SU-DHL-6 (cell line): ENCODE results near the gene IL32.

Experiments
- H2AFZ ChIP-seq: fragments of 200-600 bp; sonication (generic); 2 replicates; pipeline ENCODE4 v1.6.1; 2014; ENCODE audit warnings: low read depth, mild to moderate bottlenecking, moderate library complexity, mixed read lengths, antibody characterized with exemption, low read length; ENCODE audit not compliant: severe bottlenecking
- H3F3A ChIP-seq: fragments of 200-600 bp; shearing (Covaris generic); 2 replicates; pipeline ENCODE4 v1.6.0; 2016; ENCODE audit warnings: antibody characterized with exemption, mild to moderate bottlenecking; ENCODE audit not compliant: insufficient read depth
- H3K27ac ChIP-seq: fragments of 200-600 bp; sonication (generic); 2 replicates; pipeline ENCODE4 v1.5.1; 2016; ENCODE audit warnings: low read depth, mild to moderate bottlenecking, low read length, moderate library complexity, mixed read lengths
- H3K27me3 ChIP-seq: fragments of 200-600 bp; sonication (generic), shearing (Covaris generic); 2 replicates; pipeline ENCODE4 v1.6.0; 2014; ENCODE audit warnings: mild to moderate bottlenecking, low read length
- H3K36me3 ChIP-seq: fragments of 200-600 bp; sonication (generic); 2 replicates; pipeline ENCODE4 v1.6.1; 2014; ENCODE audit warnings: mild to moderate bottlenecking, low read length, mixed read lengths
- H3K4me2 ChIP-seq: fragments of 300-600, 200-600 bp; shearing (Covaris generic), sonication (generic); 2 replicates; pipeline ENCODE4 v1.6.0; 2014; ENCODE audit warnings: low read length, low read depth, mild to moderate bottlenecking; ENCODE audit not compliant: poor library complexity, severe bottlenecking
- H3K4me3 ChIP-seq: fragments of 200-600 bp; sonication (generic); 2 replicates; pipeline ENCODE4 v1.5.1; 2014; ENCODE audit warnings: antibody characterized with exemption, low read length, mild to moderate bottlenecking, mixed read lengths; ENCODE audit not compliant: insufficient read depth, poor library complexity, severe bottlenecking
- H3K79me2 ChIP-seq: fragments of 200-600 bp; sonication (generic); 2 replicates; pipeline ENCODE4 v1.6.1; 2014; ENCODE audit warnings: mild to moderate bottlenecking, low read length, moderate library complexity; ENCODE audit not compliant: insufficient read depth
- H3K9ac ChIP-seq: fragments of 200-600 bp; sonication (generic); 2 replicates; pipeline ENCODE4 v1.7.0; 2014; ENCODE audit warnings: mild to moderate bottlenecking, low read length
- H3K9me2 ChIP-seq: fragments of 200-600 bp; sonication (generic); replicated peaks from 2 replicates; pipeline ENCODE4 v1.6.1; 2014; ENCODE audit warnings: low read length; ENCODE audit not compliant: insufficient read depth
- H3K9me3 ChIP-seq: fragments of 200-600 bp; sonication (generic); 2 replicates; pipeline ENCODE4 v1.6.1; 2014; ENCODE audit warnings: low read length, mixed read lengths; ENCODE audit not compliant: insufficient read depth
- H4K20me1 ChIP-seq: fragments of 200-600 bp; sonication (generic); 2 replicates; pipeline ENCODE4 v1.6.1; 2014; ENCODE audit warnings: low read depth, mild to moderate bottlenecking, antibody characterized with exemption, low read length, moderate library complexity, mixed read lengths
- EZH2phosphoT487 ChIP-seq: fragments of 200-600 bp; sonication (generic), shearing (Covaris generic); conservative IDR thresholded peaks from 2 replicates; pipeline ENCODE4 v1.6.1; 2018; ENCODE audit warnings: mild to moderate bottlenecking, antibody characterized with exemption, low read length, moderate library complexity, mixed read lengths
- TF ChIP-seq, protein P1 (sequence below): fragments of 200-600 bp; sonication (generic); IDR thresholded peaks from one replicate; pipeline ENCODE4 v1.5.1; 2017; ENCODE audit warnings: antibody characterized with exemption, mild to moderate bottlenecking, low read length, moderate library complexity; ENCODE audit not compliant: insufficient read depth, poor library complexity, severe bottlenecking

Gene IL32

DNA sequence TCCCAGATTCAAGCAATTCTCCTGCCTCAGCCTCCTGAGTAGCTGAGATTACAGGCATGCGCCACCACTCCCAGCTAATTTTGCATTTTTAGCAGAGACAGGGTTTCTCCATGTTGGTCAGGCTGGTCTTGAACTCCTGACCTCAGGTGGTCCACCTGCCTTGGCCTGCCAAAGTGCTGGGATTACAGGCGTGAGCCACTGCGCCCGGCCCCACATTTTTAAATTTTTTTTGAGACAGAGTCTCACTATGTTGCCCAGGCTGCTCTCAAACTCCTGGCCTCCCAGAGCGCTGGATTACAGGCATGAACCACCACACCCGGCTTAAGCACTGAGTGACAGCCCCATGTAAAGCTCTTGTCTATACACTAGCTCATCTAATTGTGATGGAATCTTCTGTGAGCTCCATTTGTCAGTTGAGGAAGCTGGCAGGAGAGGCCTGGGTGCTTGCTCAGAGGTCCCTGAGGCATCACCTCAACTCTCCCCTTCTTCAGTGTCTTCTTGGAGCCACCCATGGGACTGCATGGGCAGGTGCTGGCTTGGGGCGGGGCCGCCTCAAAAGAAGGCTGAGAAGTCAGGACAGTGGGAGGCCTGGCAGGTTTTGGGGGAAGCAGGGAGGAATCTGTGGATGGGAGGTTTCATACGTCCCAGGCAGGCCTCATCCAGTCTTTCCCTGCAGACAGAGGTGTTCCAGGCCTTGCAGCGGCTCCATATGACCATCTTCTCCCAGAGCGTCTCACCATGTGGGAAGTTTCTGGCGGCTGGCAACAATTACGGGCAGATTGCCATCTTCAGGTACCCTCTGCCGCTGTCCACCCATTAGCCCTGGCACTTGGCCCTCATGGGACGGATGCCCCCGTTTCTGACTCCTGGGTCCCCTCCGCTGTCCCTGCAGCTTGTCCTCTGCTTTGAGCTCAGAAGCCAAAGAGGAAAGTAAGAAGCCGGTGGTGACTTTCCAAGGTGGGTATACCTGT, 40.1 kb upstream of the IL32 start:
- H4K20me1 ChIP-seq, result no peaks in the 10 kb centered on the region
- no peaks in the 10 kb centered on the region for H3K9me3 ChIP-seq
- no peaks in the 10 kb centered on the region for H3K9me2 ChIP-seq
- H3F3A ChIP-seq, result peaks cover 18% of the 10 kb centered on the region
- H3K9ac ChIP-seq, result no peak overlapping the region
- no peak overlapping the region for H2AFZ ChIP-seq
- peak overlapping the region; percentile 97 for H3K4me2 ChIP-seq
- no peak overlapping the region for H3K4me3 ChIP-seq
- no peaks in the 10 kb centered on the region for H3K79me2 ChIP-seq
- H3K36me3 ChIP-seq, result no peaks in the 10 kb centered on the region
- no peak overlapping the region for H3K27ac ChIP-seq
- no peak for TF ChIP-seq EZH2phosphoT487
- TF ChIP-seq, protein P1, sequence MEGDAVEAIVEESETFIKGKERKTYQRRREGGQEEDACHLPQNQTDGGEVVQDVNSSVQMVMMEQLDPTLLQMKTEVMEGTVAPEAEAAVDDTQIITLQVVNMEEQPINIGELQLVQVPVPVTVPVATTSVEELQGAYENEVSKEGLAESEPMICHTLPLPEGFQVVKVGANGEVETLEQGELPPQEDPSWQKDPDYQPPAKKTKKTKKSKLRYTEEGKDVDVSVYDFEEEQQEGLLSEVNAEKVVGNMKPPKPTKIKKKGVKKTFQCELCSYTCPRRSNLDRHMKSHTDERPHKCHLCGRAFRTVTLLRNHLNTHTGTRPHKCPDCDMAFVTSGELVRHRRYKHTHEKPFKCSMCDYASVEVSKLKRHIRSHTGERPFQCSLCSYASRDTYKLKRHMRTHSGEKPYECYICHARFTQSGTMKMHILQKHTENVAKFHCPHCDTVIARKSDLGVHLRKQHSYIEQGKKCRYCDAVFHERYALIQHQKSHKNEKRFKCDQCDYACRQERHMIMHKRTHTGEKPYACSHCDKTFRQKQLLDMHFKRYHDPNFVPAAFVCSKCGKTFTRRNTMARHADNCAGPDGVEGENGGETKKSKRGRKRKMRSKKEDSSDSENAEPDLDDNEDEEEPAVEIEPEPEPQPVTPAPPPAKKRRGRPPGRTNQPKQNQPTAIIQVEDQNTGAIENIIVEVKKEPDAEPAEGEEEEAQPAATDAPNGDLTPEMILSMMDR, result no peak
- no peaks in the 10 kb centered on the region for H3K27me3 ChIP-seq

- Histone ChIP-seq H3K36me3 (no peaks in the 10 kb centered on the region), H3K27me3 (no peaks in the 10 kb centered on the region), H3K9me2 (no peaks in the 10 kb centered on the region), H3K4me2 (no peak overlapping the region), H3K9ac (no peak overlapping the region), H3K79me2 (no peaks in the 10 kb centered on the region), H3K9me3 (no peaks in the 10 kb centered on the region), H3F3A (peaks cover 18% of the 10 kb centered on the region), H4K20me1 (no peaks in the 10 kb centered on the region), H2AFZ (no peak overlapping the region), H3K4me3 (no peak overlapping the region), H3K27ac (no peak overlapping the region)
- no peak for TF ChIP-seq EZH2phosphoT487
- TF ChIP-seq, protein P1, result no peak
These were observed 39.4 kb upstream of the IL32 start for GRCh38 chr16:3026003-3026378.

DNA sequence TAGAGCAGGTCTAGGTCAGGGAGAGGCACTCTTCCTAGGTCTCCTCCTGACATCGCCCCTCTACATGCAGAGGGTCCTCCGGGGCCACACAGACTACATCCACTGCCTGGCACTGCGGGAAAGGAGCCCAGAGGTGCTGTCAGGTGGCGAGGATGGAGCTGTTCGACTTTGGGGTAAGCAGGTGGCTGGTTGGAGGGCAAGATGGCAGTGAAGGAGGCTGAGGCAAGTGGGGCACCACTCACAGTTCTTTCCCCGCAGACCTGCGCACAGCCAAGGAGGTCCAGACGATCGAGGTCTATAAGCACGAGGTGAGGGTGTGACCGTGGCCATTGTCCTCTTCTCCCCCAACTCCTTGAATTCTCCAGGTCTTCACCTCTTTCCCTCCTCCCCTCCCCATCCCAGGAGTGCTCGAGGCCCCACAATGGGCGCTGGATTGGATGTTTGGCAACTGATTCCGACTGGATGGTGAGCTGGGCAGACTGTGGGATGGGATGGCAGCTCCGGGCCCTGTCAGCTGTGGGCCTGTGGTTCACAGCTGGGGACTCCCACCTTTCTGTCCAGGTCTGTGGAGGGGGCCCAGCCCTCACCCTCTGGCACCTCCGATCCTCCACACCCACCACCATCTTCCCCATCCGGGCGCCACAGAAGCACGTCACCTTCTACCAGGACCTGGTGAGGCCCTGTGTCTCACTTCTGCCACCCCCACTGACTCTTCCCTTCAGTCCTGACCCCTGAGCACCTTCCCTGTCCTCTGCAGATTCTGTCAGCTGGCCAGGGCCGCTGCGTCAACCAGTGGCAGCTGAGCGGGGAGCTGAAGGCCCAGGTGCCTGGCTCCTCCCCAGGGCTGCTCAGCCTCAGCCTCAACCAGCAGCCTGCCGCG, 38.6 kb upstream of the IL32 start:
- no peaks in the 10 kb centered on the region for H3K79me2 ChIP-seq
- H2AFZ ChIP-seq, result no peak overlapping the region
- H3F3A ChIP-seq, result peaks cover 14% of the 10 kb centered on the region
- H3K27ac ChIP-seq, result no peak overlapping the region
- H3K4me3 ChIP-seq, result no peak overlapping the region
- H3K4me2 ChIP-seq, result no peak overlapping the region
- no peaks in the 10 kb centered on the region for H3K36me3 ChIP-seq
- no peaks in the 10 kb centered on the region for H3K9me3 ChIP-seq
- no peaks in the 10 kb centered on the region for H3K27me3 ChIP-seq
- H3K9ac ChIP-seq, result no peak overlapping the region
- no peaks in the 10 kb centered on the region for H3K9me2 ChIP-seq
- no peak for TF ChIP-seq EZH2phosphoT487
- TF ChIP-seq, protein P1, result no peak
- H4K20me1 ChIP-seq, result no peaks in the 10 kb centered on the region
